ENCODE data around the gene TNFRSF12A.

GRCh38 chr16:2973605-2974318, 46.4 kb upstream of the TNFRSF12A start:
- TF ChIP-seq CTCF (IDR thresholded peaks at IDR 0.05) (no peak), POLR2A (IDR thresholded peaks at IDR 0.05) (no peak), EP300 (IDR thresholded peaks at IDR 0.05) (no peak)
